Activated T-cell treated with anti-CD3 and anti-CD28 coated beads, Interleukin-2, amount 50 U/mL, for 72 hours (primary cell): ENCODE results near the gene FRMD1. TPM values are rescaled to one million over a fixed set of nuclear protein-coding genes. Genes with fewer than 3 reads are reported as not detected.

Source experiments
- ATAC-seq, 2 donors: fragments of 150-1000 bp; cut with Tn5 transposase; replicated peaks in 1 of 2; 2 replicates each; pipeline ENCODE4 v1.10.0; 2021; ENCODE audit warnings: moderate library complexity in 2 of 2, mild to moderate bottlenecking in 1 of 2
- DNase-seq, 2 donors: peaks; one replicate each; pipeline ENCODE4 v3.0.0; 2021 to 2022; ENCODE audit warnings: mixed read lengths in 1 of 2
- H3K27ac Mint-ChIP-seq: one replicate; pipeline ENCODE4 v1.8.0; 2022; ENCODE audit warnings: mild to moderate bottlenecking, moderate library complexity, mixed read lengths
- H3K27me3 Mint-ChIP-seq: one replicate; pipeline ENCODE4 v1.8.0; 2022; ENCODE audit warnings: low read depth, mixed read lengths
- H3K36me3 Mint-ChIP-seq, 2 donors: one replicate each; pipeline ENCODE4 v1.8.0; 2022; ENCODE audit warnings: mixed read lengths in 2 of 2, mild to moderate bottlenecking in 1 of 2; ENCODE audit not compliant: insufficient read depth in 2 of 2
- H3K4me1 Mint-ChIP-seq: one replicate; pipeline ENCODE4 v1.8.0; 2022; ENCODE audit warnings: low read depth, mixed read lengths
- H3K4me3 Mint-ChIP-seq, 2 donors: one replicate each; pipeline ENCODE4 v1.8.0; 2022; ENCODE audit warnings: mild to moderate bottlenecking in 2 of 2, mixed read lengths in 2 of 2, moderate library complexity in 2 of 2
- H3K9me3 Mint-ChIP-seq, 2 donors: one replicate each; pipeline ENCODE4 v1.8.0; 2022; ENCODE audit warnings: mixed read lengths in 2 of 2
- total RNA-seq, 2 donors: library from RNA; stranded (reverse); gene quantifications; one replicate each; pipeline ENCODE4 v1.2.3, GENCODE V29; 2022

FRMD1 gene
- total RNA-seq, 2 donors from 2014 or later = 0.05 to 0.09 TPM

DNA sequence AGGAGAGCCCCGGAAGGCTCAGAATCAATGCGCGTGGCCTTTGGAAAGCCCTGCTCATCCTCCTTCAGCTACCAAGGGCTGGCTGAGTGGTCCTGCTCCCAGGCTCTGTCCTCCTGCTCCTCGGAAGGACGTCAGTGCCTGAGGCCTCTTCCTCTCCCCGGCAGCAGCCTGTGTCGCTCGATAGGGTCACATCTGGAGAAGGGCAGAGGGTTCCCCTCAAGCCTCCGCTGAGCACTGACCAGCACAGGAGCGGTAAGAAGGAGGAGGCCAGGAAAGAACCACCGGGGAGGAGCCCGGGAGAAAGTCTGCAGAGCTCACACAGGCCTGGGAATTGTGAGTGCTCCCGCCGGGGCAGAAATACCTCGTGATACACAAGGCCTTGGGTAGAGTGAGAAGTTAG is 60.3 kb downstream of the FRMD1 start:
- Mint-ChIP-seq H3K9me3 (peaks cover 5% of the 10 kb centered on the region in 2 donors), H3K27ac (no peak overlapping the region), H3K27me3 (no peaks in the 10 kb centered on the region), H3K4me3 (no peak overlapping the region), H3K4me1 (no peaks in the 10 kb centered on the region), H3K36me3 (peaks cover 0 to 1% of the 10 kb centered on the region in 2 donors)
- DNase-seq (no peak), ATAC-seq (no peak)

- no peak overlapping the region for H3K4me3 Mint-ChIP-seq
- no peak for DNase-seq
- peaks cover 5 to 6% of the 10 kb centered on the region in 2 donors for H3K9me3 Mint-ChIP-seq
- no peaks in the 10 kb centered on the region for H3K27me3 Mint-ChIP-seq
- ATAC-seq = no peak
- H3K4me1 Mint-ChIP-seq = no peaks in the 10 kb centered on the region
- no peak overlapping the region for H3K27ac Mint-ChIP-seq
- peaks cover 0 to 2% of the 10 kb centered on the region in 2 donors for H3K36me3 Mint-ChIP-seq
Measured at GRCh38 chr6:168017629-168018028, 61.4 kb downstream of the FRMD1 start.

DNA sequence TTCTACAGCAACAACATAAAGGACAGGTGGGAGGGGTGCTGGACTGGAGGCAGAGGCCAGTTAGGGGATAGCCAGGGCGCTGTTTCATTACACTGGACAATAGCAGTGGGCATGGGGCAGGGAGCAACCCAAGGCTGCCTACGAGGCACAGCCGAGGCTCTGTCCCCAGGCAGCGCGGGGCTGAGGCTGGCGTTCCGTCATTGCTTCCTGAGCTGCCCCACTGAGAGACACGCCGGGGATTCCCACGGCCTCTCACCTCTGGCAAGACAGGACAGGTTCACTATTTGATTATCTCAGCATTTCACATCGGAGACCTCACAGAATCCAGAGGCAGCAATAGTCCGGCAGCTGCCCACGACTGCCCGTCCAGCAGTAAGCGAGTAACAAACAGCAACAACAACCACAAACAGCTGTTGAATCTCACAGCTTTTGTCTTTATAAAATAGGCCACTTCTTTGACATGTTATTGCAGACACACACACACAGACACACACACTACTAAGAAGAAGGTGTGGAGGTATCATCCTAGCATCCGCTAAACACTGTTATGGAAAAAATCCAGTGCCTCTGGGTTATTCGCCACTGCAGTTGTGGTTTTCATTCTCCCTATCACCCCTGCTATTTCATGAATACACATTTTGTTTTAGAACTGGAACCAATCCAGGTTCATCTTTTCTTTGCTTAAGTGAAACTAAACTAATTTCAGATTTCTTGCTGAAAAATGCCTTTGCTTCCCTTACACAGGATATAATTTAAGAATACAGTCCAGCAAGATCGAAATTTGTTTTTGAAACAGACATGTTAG is 62.1 kb downstream of the FRMD1 start:
- Mint-ChIP-seq H3K27ac (no peak overlapping the region), H3K4me3 (no peak overlapping the region), H3K36me3 (peaks cover 2 to 3% of the 10 kb centered on the region in 2 donors), H3K27me3 (no peaks in the 10 kb centered on the region), H3K9me3 (peaks cover 7 to 8% of the 10 kb centered on the region in 2 donors), H3K4me1 (no peaks in the 10 kb centered on the region)
- ATAC-seq (no peak), DNase-seq (no peak)

DNA sequence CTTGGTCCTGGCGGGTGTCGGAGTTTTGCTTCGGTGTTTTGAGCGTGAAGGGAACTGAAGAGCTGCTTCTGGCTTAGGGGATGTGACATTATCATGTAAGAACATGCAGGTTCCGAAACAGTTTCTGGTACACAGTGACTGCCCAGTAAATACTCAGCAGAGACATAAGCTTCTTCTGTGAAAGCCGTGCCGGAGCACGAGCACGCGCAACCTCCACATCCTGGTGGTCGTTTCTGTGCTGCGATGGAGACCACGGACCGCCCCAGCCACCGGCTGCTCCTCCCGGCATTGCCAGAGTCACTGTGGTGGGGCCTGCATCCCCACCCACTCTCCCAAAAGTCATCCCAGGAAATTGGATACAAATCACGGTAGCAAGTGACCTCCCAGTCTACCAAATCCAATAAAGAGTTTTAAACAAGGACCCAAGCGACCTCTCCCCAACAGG is 62.8 kb downstream of the FRMD1 start:
- no peak for DNase-seq

DNA sequence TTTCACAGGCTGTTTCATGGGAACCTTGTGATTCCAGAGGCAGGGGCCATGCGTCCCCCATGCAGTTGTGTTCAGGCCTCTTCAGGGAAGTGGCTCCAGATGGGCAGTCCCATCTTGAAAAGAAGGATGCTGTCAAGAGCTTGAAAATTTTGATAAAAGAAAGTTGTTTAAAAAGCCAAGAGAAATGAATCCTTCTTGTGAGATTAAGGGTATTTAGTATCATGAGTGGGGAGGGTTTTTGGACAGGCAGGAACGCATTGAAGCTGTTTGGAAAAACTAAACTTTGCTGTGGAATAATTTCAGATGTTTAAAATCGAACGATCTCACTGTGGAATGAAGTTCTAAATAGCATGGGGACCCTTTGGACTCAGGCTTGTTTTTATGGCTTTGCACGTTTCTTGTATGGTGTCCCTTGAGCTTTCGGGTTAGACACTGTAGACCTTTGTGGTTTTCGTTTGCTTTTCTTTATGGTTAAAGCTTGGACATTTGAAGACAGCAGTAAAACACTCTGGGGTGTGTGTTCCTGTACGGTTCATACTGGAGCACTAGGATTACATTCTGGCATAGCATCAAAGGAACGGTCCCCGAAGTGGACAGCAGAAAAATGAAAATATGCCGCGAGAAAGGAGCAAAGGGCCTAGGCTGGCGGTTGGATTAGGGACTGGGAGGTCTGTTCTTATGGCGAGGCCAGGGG is 63.4 kb downstream of the FRMD1 start:
- no peaks in the 10 kb centered on the region for H3K27me3 Mint-ChIP-seq
- peaks cover 13 to 17% of the 10 kb centered on the region in 2 donors for H3K9me3 Mint-ChIP-seq
- ATAC-seq (no peak), DNase-seq (no peak)
- H3K36me3 Mint-ChIP-seq = peaks cover 9 to 14% of the 10 kb centered on the region in 2 donors
- no peak overlapping the region for H3K27ac Mint-ChIP-seq
- H3K4me1 Mint-ChIP-seq = no peaks in the 10 kb centered on the region
- no peak overlapping the region for H3K4me3 Mint-ChIP-seq

More for the DNA sequence above, 62.8 kb downstream of the FRMD1 start:
- Mint-ChIP-seq H3K4me1 (no peaks in the 10 kb centered on the region), H3K36me3 (peaks cover 6 to 10% of the 10 kb centered on the region in 2 donors), H3K4me3 (no peak overlapping the region), H3K27me3 (no peaks in the 10 kb centered on the region), H3K9me3 (peaks cover 8 to 11% of the 10 kb centered on the region in 2 donors), H3K27ac (no peak overlapping the region)
- ATAC-seq = no peak

- H3K4me3 Mint-ChIP-seq = no peak overlapping the region
- H3K27me3 Mint-ChIP-seq = no peaks in the 10 kb centered on the region
- DNase-seq = no peak
- H3K27ac Mint-ChIP-seq = no peak overlapping the region
- no peaks in the 10 kb centered on the region for H3K4me1 Mint-ChIP-seq
- peaks cover 16 to 20% of the 10 kb centered on the region in 2 donors for H3K9me3 Mint-ChIP-seq
- no peak for ATAC-seq
- peaks cover 9 to 14% of the 10 kb centered on the region in 2 donors for H3K36me3 Mint-ChIP-seq
Measured at GRCh38 chr6:168015009-168015408, 64.0 kb downstream of the FRMD1 start.

DNA sequence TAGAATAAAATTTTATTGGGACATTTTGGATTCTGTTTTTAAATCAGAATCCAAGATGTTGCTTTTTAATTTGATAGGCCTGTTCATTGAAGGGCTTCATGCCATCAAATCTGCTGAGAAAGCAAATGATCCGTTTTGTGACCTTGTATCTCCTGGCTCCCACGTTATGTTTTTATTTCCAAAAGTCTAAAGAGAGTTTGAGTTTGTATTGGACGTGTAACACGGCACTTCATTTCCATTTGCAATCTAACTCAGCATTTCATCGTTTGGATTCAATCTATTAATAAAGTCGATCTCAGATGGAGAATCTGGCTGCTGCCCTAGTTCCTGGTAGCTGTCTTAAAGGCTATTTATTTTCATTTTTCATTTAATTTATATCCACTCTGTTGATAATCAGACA is 64.6 kb downstream of the FRMD1 start:
- H3K4me1 Mint-ChIP-seq = no peaks in the 10 kb centered on the region
- H3K27me3 Mint-ChIP-seq = no peaks in the 10 kb centered on the region
- DNase-seq (no peak), ATAC-seq (no peak)
- no peak overlapping the region for H3K27ac Mint-ChIP-seq
- peaks cover 16 to 20% of the 10 kb centered on the region in 2 donors for H3K9me3 Mint-ChIP-seq
- H3K36me3 Mint-ChIP-seq = peaks cover 9 to 14% of the 10 kb centered on the region in 2 donors
- H3K4me3 Mint-ChIP-seq = no peak overlapping the region

GRCh38 chr6:168013250-168013915 is 65.6 kb downstream of the FRMD1 start:
- H3K27ac Mint-ChIP-seq = no peak overlapping the region
- H3K36me3 Mint-ChIP-seq = peaks cover 9 to 15% of the 10 kb centered on the region in 2 donors
- no peak overlapping the region for H3K4me3 Mint-ChIP-seq
- ATAC-seq (no peak), DNase-seq (no peak)
- H3K9me3 Mint-ChIP-seq = peaks cover 13 to 16% of the 10 kb centered on the region in 2 donors
- no peaks in the 10 kb centered on the region for H3K27me3 Mint-ChIP-seq
- H3K4me1 Mint-ChIP-seq = no peaks in the 10 kb centered on the region

- H3K36me3 Mint-ChIP-seq = peaks cover 9 to 15% of the 10 kb centered on the region in 2 donors
- DNase-seq = no peak
Measured at GRCh38 chr6:168012431-168013249, 66.4 kb downstream of the FRMD1 start.

GRCh38 chr6:168011291-168011690 is 67.7 kb downstream of the FRMD1 start:
- Mint-ChIP-seq H3K4me3 (no peak overlapping the region), H3K36me3 (peaks cover 9 to 15% of the 10 kb centered on the region in 2 donors), H3K27me3 (no peaks in the 10 kb centered on the region), H3K9me3 (peaks cover 13 to 16% of the 10 kb centered on the region in 2 donors), H3K27ac (no peak overlapping the region), H3K4me1 (no peaks in the 10 kb centered on the region)
- ATAC-seq (no peak), DNase-seq (no peak)

More at GRCh38 chr6:168012431-168013249, 66.4 kb downstream of the FRMD1 start:
- H3K27ac Mint-ChIP-seq = no peak overlapping the region
- H3K4me1 Mint-ChIP-seq = no peaks in the 10 kb centered on the region
- ATAC-seq = no peak
- no peak overlapping the region for H3K4me3 Mint-ChIP-seq
- no peaks in the 10 kb centered on the region for H3K27me3 Mint-ChIP-seq
- H3K9me3 Mint-ChIP-seq = peaks cover 13 to 16% of the 10 kb centered on the region in 2 donors

GRCh38 chr6:168009331-168009730 is 69.7 kb downstream of the FRMD1 start:
- no peaks in the 10 kb centered on the region for H3K27me3 Mint-ChIP-seq
- peaks cover 9 to 15% of the 10 kb centered on the region in 2 donors for H3K36me3 Mint-ChIP-seq
- no peak overlapping the region for H3K27ac Mint-ChIP-seq
- H3K4me3 Mint-ChIP-seq = no peak overlapping the region
- ATAC-seq = no peak
- peaks cover 13 to 16% of the 10 kb centered on the region in 2 donors for H3K9me3 Mint-ChIP-seq
- no peak for DNase-seq
- no peaks in the 10 kb centered on the region for H3K4me1 Mint-ChIP-seq

- H3K4me3 Mint-ChIP-seq = no peak overlapping the region
- no peak overlapping the region for H3K27ac Mint-ChIP-seq
- H3K27me3 Mint-ChIP-seq = no peaks in the 10 kb centered on the region
- peaks cover 10 to 16% of the 10 kb centered on the region in 2 donors for H3K9me3 Mint-ChIP-seq
- ATAC-seq (no peak), DNase-seq (no peak)
- H3K36me3 Mint-ChIP-seq = peaks cover 8 to 15% of the 10 kb centered on the region in 2 donors
- H3K4me1 Mint-ChIP-seq = no peaks in the 10 kb centered on the region
Measured at GRCh38 chr6:168007592-168008338, 71.2 kb downstream of the FRMD1 start.
